GM20000 (cell line): ENCODE measurements around the gene ITPR2.

Experiments used
- DNase-seq: peaks from one replicate; pipeline ENCODE4 v3.0.0; 2012; ENCODE audit warnings: low spot score
- TF ChIP-seq, protein P1 (sequence below): IDR thresholded peaks from 2 replicates; pipeline ENCODE4 v1.5.1; 2012; ENCODE audit warnings: mild to moderate bottlenecking, control low read depth; ENCODE audit errors: extremely low read depth, missing control alignments

ITPR2 gene

DNA sequence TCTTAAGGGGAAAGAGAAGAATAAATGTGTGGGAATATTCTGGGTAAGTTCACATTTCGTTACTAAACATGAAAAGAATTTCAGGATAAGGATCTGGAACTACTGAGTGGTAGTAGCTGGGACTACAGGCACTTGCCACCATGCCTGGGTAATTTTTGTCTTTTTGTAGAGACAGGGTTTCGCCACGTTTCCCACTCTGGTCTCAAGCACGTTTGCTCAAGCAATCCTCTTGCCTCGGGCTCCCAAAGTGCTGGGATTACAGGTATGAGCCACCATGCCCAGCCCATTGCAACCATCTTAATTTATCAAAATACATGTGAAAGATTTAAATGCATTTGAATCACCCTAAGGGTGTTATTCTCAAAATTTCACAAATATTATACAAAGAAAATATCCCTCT, 26.4 kb downstream of the ITPR2 start:
- DNase-seq: no peak
- TF ChIP-seq, protein P1, sequence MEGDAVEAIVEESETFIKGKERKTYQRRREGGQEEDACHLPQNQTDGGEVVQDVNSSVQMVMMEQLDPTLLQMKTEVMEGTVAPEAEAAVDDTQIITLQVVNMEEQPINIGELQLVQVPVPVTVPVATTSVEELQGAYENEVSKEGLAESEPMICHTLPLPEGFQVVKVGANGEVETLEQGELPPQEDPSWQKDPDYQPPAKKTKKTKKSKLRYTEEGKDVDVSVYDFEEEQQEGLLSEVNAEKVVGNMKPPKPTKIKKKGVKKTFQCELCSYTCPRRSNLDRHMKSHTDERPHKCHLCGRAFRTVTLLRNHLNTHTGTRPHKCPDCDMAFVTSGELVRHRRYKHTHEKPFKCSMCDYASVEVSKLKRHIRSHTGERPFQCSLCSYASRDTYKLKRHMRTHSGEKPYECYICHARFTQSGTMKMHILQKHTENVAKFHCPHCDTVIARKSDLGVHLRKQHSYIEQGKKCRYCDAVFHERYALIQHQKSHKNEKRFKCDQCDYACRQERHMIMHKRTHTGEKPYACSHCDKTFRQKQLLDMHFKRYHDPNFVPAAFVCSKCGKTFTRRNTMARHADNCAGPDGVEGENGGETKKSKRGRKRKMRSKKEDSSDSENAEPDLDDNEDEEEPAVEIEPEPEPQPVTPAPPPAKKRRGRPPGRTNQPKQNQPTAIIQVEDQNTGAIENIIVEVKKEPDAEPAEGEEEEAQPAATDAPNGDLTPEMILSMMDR: no peak

DNA sequence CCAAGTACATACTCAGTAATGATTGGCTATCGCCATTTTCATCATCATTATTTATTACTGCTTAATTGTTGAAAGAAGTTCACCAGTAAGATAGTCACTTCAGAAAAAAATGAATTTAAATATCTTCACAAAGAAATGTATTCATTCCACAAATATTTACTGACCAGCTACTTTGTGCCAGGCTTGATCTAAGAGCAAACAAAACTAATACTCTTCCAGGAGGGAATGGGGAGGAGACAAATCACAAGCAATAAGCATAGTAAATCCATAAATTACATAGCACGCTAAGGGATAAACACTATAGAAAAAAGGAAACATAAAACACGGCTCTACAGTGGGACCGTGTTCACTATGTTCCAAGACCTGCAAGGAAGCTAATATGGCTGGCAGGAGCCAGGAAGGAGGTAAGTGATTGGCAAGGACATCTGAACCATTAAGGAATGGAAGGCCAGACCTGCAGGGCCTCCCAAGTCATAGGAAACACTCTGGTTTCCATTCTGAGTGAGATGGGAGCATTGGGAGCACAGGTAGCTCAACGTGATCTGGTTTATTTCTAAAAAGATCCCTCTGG, 27.5 kb downstream of the ITPR2 start:
- TF ChIP-seq, protein P1: no peak

DNA sequence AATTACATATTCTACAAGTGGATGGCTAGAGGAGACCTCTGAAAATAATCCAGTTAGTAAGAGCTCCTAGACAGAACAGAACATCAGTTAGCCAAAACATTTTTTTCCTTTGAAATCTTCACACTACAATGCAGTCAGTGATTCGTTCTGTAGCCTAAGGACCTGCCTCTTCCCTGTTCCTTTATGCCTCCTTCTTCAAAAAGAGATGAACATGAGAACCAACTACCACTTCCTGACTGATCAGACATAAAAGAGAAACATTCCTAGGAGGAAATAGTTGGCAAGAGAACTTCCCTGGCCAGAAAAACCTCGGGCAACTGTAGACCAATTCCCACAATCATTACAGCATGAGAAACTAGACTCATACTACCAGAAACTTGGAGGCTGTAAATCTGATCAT, 29.4 kb downstream of the ITPR2 start:
- DNase-seq: no peak
- TF ChIP-seq, protein P1: no peak

More for the DNA sequence above, 27.5 kb downstream of the ITPR2 start:
- no peak for DNase-seq

DNA sequence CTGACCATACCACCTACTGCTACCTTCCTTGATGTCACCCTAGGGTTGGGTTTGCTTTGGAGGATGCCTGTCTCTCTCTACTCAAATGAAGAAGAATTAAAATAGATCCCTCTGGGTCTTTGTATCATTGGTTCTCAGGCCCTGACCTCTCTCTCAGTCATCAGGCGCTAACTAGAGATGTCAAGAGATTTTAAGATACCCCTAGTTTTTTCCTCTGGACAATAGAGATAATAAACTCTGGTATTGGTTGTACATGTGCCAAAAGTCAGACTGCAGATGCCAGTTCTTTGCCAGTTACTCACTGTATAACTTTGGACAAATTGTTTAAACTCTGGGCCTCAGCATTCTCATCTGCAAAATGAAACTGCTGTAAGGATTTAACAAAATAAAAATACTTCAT, 31.5 kb downstream of the ITPR2 start:
- TF ChIP-seq, protein P1: no peak
- DNase-seq: no peak

DNA sequence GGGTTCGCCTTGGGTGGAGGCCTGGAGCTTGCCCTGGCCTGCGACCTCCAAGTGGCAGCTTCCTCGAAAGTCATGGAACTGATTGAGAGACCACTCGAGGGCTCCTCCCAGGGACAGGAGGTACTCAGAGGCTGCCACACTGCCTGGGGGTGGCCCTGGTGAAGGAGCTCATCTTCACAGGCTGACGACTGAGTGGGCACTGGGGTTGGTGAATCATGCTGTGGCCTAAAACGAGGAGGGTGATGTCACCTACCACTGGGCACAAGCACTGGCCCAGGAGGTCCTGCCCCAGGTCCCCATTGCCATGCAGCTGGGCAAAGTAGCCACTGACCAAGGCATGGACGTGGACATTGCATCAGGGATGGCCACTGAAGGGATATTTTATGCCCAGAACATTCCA, 32.1 kb downstream of the ITPR2 start:
- DNase-seq: no peak
- TF ChIP-seq, protein P1: no peak

DNA sequence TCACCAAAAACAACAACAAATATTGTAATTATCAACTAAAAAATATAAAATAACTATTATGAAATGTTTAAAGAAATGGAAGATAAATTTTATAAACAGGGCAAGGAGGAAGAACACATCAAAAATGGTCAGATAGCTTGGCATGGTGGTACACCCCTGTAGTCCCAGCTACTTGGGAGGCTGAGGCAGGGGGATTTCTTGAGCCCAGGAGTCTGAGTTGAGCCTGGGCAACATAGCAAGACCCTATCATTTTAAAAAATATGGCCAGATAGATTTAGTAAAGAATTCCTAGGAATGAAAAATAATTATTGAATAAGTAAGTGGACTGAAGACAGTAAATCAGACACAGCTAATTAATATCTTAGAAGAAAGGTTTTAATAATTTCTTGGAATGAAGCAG, 32.6 kb downstream of the ITPR2 start:
- TF ChIP-seq, protein P1: no peak
- DNase-seq: no peak

DNA sequence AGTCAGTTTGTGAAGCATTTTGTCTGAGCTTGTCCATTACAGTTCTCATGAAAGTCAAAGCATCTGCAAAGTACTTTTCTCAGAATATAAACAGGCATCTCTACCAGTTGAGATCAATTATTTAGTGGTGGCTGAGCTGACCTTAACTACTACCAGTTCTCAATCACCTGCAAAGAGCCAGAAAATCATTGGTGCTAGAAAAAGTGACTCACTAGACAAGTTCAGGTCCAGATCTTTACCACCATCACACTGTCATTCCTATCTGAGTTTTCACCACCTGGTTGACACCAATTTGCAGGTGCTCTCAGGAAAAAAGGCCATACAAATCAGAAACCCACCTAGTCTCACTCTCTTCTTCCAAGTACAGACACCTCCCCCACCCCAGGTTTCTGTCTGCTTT, 33.3 kb downstream of the ITPR2 start:
- DNase-seq: no peak
- TF ChIP-seq, protein P1: no peak
